ENCODE results near the gene PRR7. TPM values are rescaled to one million over a fixed set of nuclear protein-coding genes. Genes with fewer than 3 reads are reported as not detected.

The PRR7 gene
- total and polyA plus RNA-seq, 4 donors, result 0.17 to 1.4 (median 0.49) TPM

- H3K36me3 ChIP-seq (ENCODE audit: control insufficient read depth in 4 of 4, insufficient read depth in 3 of 4, low read depth in 1 of 4, low read length in 3 of 4), result no peaks in the 10 kb centered on the region
- DNase-seq (ENCODE audit: low spot score), result no peak
- peak overlapping the region; percentile 64 to 69 for H3K27ac ChIP-seq (ENCODE audit: low read depth in 1 of 2, low read length in 2 of 2)
- WGBS, result 13% methylated on average over 29 of the region's 29 CpGs
- peak overlapping the region; percentile 23 to 59 (median 29) for H3K4me3 ChIP-seq (ENCODE audit: low read depth in 1 of 3, low read length in 3 of 3)
- no peak overlapping the region for H3K9ac ChIP-seq (ENCODE audit: low read depth in 1 of 2, low read length in 2 of 2)
- no peaks in the 10 kb centered on the region for H3K9me3 ChIP-seq (ENCODE audit: control insufficient read depth in 4 of 4, low read length in 3 of 4)
- peaks cover 0 to 20% (median 9%) of the 10 kb centered on the region in 4 donors for H3K4me1 ChIP-seq (ENCODE audit: control insufficient read depth in 4 of 4, insufficient read depth in 4 of 4, low read length in 3 of 4)
- TF ChIP-seq NR2F2 (IDR thresholded peaks at IDR 0.05) (no peak), JUND (IDR thresholded peaks at IDR 0.05) (no peak), FOXA1 (IDR thresholded peaks at IDR 0.05) (no peak), REST (IDR thresholded peaks at IDR 0.05) (no peak)
- no peaks in the 10 kb centered on the region for H3K27me3 ChIP-seq (ENCODE audit: control insufficient read depth in 4 of 4, insufficient read depth in 4 of 4, low read length in 3 of 4)
These were observed 50.2 kb downstream of the PRR7 start for GRCh38 chr5:177496727-177497291.

- Histone ChIP-seq H3K4me3 (ENCODE audit: low read depth in 1 of 3, low read length in 3 of 3) (peak within 1 kb of the TSS; percentile 23 to 59 (median 29)), H3K4me1 (ENCODE audit: control insufficient read depth in 4 of 4, insufficient read depth in 4 of 4, low read length in 3 of 4) (peaks cover 0 to 20% (median 9%) of the 10 kb centered on the region in 4 donors), H3K27me3 (ENCODE audit: control insufficient read depth in 4 of 4, insufficient read depth in 4 of 4, low read length in 3 of 4) (no peaks in the 10 kb centered on the region), H3K36me3 (ENCODE audit: control insufficient read depth in 4 of 4, insufficient read depth in 3 of 4, low read depth in 1 of 4, low read length in 3 of 4) (no peaks in the 10 kb centered on the region), H3K27ac (ENCODE audit: low read depth in 1 of 2, low read length in 2 of 2) (peak within 1 kb of the TSS; percentile 64 to 69), H3K9ac (ENCODE audit: low read depth in 1 of 2, low read length in 2 of 2) (no peak within 1 kb of the TSS), H3K9me3 (ENCODE audit: control insufficient read depth in 4 of 4, low read length in 3 of 4) (no peaks in the 10 kb centered on the region)
- peak; percentile 99 for DNase-seq (ENCODE audit: low spot score)
- WGBS, result under 1% methylated on average over 73 of the region's 73 CpGs
- TF ChIP-seq HNF4A (conservative IDR thresholded peaks at IDR 0.05), result peak in 1 of 2 donors; percentile 19
- TF ChIP-seq SP1 (IDR thresholded peaks at IDR 0.05), result peak; percentile 87
- TF ChIP-seq EGR1 (IDR thresholded peaks at IDR 0.05; ENCODE audit: low read depth in 2 of 2), result peak; percentile 37 to 68
- TF ChIP-seq MAX (IDR thresholded peaks at IDR 0.05), result no peak
- TF ChIP-seq FOXA1 (IDR thresholded peaks at IDR 0.05), result no peak
- TF ChIP-seq JUND (IDR thresholded peaks at IDR 0.05), result no peak
- TF ChIP-seq NR2F2 (IDR thresholded peaks at IDR 0.05), result no peak
- TF ChIP-seq RAD21 (IDR thresholded peaks at IDR 0.05), result peak in 1 of 2 donors; percentile 52
- no peak for TF ChIP-seq ZBTB33 (IDR thresholded peaks at IDR 0.05)
- peak; percentile 2 for TF ChIP-seq CTCF (IDR thresholded peaks at IDR 0.05; ENCODE audit: low read depth, low read length, missing input control)
- TF ChIP-seq TAF1 (conservative IDR thresholded peaks at IDR 0.05), result peak; percentile 27
- TF ChIP-seq FOXA2 (IDR thresholded peaks at IDR 0.05), result no peak
- no peak for TF ChIP-seq RXRA (IDR thresholded peaks at IDR 0.05)
- no peak for TF ChIP-seq HNF4G (IDR thresholded peaks at IDR 0.05)
- peak; percentile 66 for TF ChIP-seq REST (IDR thresholded peaks at IDR 0.05)
- no peak for TF ChIP-seq GABPA (IDR thresholded peaks at IDR 0.05 in 1 of 2, conservative IDR thresholded peaks at IDR 0.05 in 1 of 2)
- TF ChIP-seq ATF3 (IDR thresholded peaks at IDR 0.05), result no peak
- peak; percentile 66 for TF ChIP-seq YY1 (IDR thresholded peaks at IDR 0.05)
These were observed 50.8 kb downstream of the PRR7 start, which contains the start of gene PDLIM7 for GRCh38 chr5:177497292-177498012. Gene PDLIM7, minus strand, starts transcription at chr5:177497604. Its CDS starts 1,092 bp downstream, at chr5:177496512.

Measured in liver (tissue), 9 donors.